Occipital lobe (tissue), 1 donor: Measurements from ENCODE around the gene PELI1. TPM values are rescaled to one million over a fixed set of nuclear protein-coding genes. Genes with fewer than 3 reads are reported as not detected.

Experiments
- total RNA-seq: library from RNA; depleted of rRNA; stranded (reverse); fragments of >200 nt; gene quantifications from one replicate; pipeline ENCODE4 v1.2.3, GENCODE V29; 2014

The PELI1 gene
- total RNA-seq, 1 donor from 2014 or later: 88.9 TPM

Other genes starting within 250 kb of the PELI1 start
- 43.5 TPM for gene VPS54, start 125.0 kb downstream of the PELI1 start, total RNA-seq